HFF-Myc (cell line): ENCODE measurements around the gene DPP10.

Experiments
- DNase-seq: peaks from one replicate; pipeline ENCODE4 v3.0.0-alpha.2; 2011; ENCODE audit warnings: low read depth; ENCODE audit errors: extremely low read depth
- H3K4me3 ChIP-seq: replicated peaks from 2 replicates; pipeline ENCODE4 v1.5.1; 2011; ENCODE audit warnings: low read depth, mild to moderate bottlenecking, control low read depth, low read length
- TF ChIP-seq, protein P1 (sequence below): IDR thresholded peaks from 2 replicates; pipeline ENCODE4 v1.5.1; 2012; ENCODE audit warnings: mild to moderate bottlenecking, low read depth, low read length, control low read depth; ENCODE audit errors: missing control alignments

Gene DPP10

DNA sequence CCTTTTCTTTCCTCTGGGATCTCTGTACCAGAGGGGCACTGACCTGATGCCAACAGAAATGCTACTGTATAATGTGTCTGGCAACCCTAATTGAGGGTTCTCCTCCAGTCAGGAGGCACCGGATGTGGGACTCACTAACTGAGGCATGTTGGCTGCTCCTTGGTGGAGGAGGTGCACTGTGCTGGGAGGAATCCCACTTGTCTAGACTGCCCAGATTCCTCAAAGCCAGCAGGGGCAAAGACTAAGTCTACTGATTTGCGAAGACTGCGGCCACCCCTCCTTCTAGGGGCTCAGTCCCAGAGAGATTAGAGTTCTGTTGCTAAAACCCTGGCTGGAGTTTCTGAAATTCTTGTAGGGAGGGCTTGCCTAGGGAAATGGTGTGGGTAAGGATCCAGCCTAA lies 1192.1 kb downstream of the DPP10 start:
- TF ChIP-seq, protein P1, sequence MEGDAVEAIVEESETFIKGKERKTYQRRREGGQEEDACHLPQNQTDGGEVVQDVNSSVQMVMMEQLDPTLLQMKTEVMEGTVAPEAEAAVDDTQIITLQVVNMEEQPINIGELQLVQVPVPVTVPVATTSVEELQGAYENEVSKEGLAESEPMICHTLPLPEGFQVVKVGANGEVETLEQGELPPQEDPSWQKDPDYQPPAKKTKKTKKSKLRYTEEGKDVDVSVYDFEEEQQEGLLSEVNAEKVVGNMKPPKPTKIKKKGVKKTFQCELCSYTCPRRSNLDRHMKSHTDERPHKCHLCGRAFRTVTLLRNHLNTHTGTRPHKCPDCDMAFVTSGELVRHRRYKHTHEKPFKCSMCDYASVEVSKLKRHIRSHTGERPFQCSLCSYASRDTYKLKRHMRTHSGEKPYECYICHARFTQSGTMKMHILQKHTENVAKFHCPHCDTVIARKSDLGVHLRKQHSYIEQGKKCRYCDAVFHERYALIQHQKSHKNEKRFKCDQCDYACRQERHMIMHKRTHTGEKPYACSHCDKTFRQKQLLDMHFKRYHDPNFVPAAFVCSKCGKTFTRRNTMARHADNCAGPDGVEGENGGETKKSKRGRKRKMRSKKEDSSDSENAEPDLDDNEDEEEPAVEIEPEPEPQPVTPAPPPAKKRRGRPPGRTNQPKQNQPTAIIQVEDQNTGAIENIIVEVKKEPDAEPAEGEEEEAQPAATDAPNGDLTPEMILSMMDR = no peak
- H3K4me3 ChIP-seq = no peak overlapping the region
- DNase-seq = no peak

DNA sequence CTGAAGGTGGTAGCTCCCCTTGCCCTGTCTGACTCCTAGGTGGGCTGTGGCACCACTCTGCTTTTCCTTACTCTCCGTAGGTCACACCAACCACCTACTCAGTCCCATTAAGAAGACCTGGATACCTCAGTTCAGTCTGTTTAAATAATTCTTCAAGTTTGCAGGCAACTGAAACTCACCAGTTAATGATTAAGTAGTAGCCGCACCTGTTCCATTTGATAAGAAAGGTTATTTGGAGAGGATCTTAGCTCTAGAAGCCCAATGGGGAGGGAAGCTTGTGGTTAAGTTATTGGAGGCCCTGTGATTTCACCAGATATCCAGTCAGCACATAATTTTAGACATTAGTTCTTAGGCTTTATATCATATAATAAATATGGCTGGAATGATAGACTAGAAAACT lies 1193.0 kb downstream of the DPP10 start:
- TF ChIP-seq, protein P1 = no peak
- DNase-seq = no peak
- H3K4me3 ChIP-seq = no peak overlapping the region

GRCh38 chr2:115649731-115650130 lies 1207.3 kb downstream of the DPP10 start:
- TF ChIP-seq, protein P1 = no peak
- no peak for DNase-seq
- H3K4me3 ChIP-seq = no peak overlapping the region

DNA sequence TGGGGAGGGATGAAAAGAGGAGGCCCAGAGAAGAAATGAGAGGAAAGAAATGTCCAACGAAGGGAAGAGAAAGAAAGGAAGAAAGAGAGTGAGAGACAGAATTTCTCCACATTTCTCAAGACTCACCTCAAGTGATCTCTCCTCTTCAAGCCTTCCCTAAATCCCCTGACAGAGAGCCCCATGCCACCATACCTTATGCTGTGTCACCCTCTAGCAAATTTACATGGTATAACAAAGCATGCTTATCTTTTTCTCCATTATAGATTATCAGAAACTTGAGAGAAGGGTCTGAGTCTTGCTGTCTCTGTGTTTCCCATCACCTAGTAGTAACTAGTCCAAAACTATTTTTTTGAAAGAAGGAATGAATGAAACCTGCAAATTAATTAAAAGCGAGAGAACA lies 1208.4 kb downstream of the DPP10 start:
- TF ChIP-seq, protein P1 = no peak
- DNase-seq = no peak
- H3K4me3 ChIP-seq = no peak overlapping the region

DNA sequence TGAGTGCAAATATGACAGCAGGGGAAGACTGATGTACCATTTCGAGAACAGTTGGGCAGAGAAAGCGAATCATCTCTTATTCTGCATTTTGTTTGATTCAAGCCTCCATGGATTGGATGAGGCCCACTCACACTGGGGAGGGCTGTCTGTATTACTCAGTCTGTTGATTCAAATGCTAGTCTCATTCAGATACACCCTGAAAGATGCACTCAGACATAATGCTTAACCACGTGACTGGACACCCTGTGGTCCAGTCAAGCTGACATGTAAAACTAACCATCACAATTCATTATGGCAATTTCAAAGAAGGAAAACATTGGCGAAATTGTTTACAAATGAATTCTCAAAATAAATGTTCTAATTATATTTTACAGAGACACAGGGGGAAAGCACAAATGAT lies 1210.2 kb downstream of the DPP10 start:
- no peak overlapping the region for H3K4me3 ChIP-seq
- no peak for DNase-seq
- TF ChIP-seq, protein P1 = no peak

GRCh38 chr2:115654362-115654761 lies 1211.9 kb downstream of the DPP10 start:
- DNase-seq = no peak
- H3K4me3 ChIP-seq = no peak overlapping the region
- TF ChIP-seq, protein P1 = no peak

DNA sequence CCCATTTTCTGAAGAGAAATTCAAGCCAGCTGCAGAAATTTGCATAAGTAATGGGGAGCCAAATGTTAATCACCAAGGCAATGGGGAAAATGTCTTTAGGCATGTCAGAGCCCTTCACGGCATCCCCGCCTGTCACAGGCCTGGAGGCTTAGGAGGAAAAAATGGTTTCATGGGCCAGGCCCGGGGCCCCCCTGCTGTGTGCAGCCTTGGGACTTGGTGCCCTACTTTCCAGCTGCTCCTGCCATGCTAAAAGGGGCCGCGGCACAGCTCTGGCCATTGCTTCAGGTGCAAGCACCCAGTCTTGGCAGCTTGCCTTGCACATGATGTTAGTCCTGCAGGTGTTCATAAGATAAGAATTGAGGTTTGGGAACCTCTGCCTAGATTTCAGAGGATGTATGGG lies 1235.7 kb downstream of the DPP10 start:
- TF ChIP-seq, protein P1 = no peak
- H3K4me3 ChIP-seq = no peak overlapping the region
- DNase-seq = no peak
